GM23248 (cell line): ENCODE results near the gene YIPF1. TPM values are rescaled to one million over a fixed set of nuclear protein-coding genes. Genes with fewer than 3 reads are reported as not detected.

ENCODE experiments used
- DNase-seq: peaks from one replicate; pipeline ENCODE4 v3.0.0-alpha.2; 2015
- H2AFZ ChIP-seq: fragments of 200-600 bp; sonication (generic); 2 replicates; pipeline ENCODE4 v1.6.1; 2016; ENCODE audit warnings: antibody characterized with exemption
- H3F3A ChIP-seq: fragments of 200-600 bp; sonication (generic); 2 replicates; pipeline ENCODE4 v1.6.1; 2016; ENCODE audit warnings: mild to moderate bottlenecking, antibody characterized with exemption, mixed run types; ENCODE audit not compliant: insufficient read depth
- H3K27ac ChIP-seq: fragments of 200-600 bp; sonication (generic); 2 replicates; pipeline ENCODE4 v1.5.1; 2016; ENCODE audit warnings: mild to moderate bottlenecking
- H3K27me3 ChIP-seq: fragments of 200-600 bp; sonication (generic); replicated peaks from 2 replicates; pipeline ENCODE4 v1.6.1; 2016; ENCODE audit warnings: mild to moderate bottlenecking; ENCODE audit not compliant: insufficient read depth
- H3K36me3 ChIP-seq: fragments of 200-600 bp; sonication (generic); 2 replicates; pipeline ENCODE4 v1.6.1; 2016; ENCODE audit warnings: low read depth, mild to moderate bottlenecking
- H3K4me1 ChIP-seq: fragments of 200-600 bp; sonication (generic); 2 replicates; pipeline ENCODE4 v1.6.1; 2016; ENCODE audit warnings: mild to moderate bottlenecking; ENCODE audit not compliant: insufficient read depth
- H3K4me2 ChIP-seq: fragments of 200-600 bp; sonication (generic); one replicate; pipeline ENCODE4 v1.6.1; 2016; ENCODE audit warnings: mild to moderate bottlenecking; ENCODE audit not compliant: unreplicated experiment
- H3K4me3 ChIP-seq: fragments of 200-600 bp; sonication (generic); 2 replicates; pipeline ENCODE4 v1.5.1; 2016; ENCODE audit warnings: mild to moderate bottlenecking
- H3K79me2 ChIP-seq: fragments of 200-600 bp; sonication (generic); 2 replicates; pipeline ENCODE4 v1.6.1; 2016; ENCODE audit warnings: mild to moderate bottlenecking; ENCODE audit not compliant: insufficient read depth
- H3K9ac ChIP-seq: fragments of 200-600 bp; sonication (generic); 2 replicates; pipeline ENCODE4 v1.6.1; 2016; ENCODE audit warnings: mild to moderate bottlenecking
- H3K9me2 ChIP-seq: fragments of 200-600 bp; sonication (generic); 2 replicates; pipeline ENCODE4 v1.6.1; 2016; ENCODE audit warnings: mixed run types, mild to moderate bottlenecking, moderate library complexity; ENCODE audit not compliant: insufficient read depth
- H3K9me3 ChIP-seq: fragments of 200-600 bp; sonication (generic); one replicate; pipeline ENCODE4 v1.6.1; 2017; ENCODE audit warnings: low read depth
- H4K20me1 ChIP-seq: fragments of 200-600 bp; sonication (generic); 2 replicates; pipeline ENCODE4 v1.6.0; 2016; ENCODE audit not compliant: insufficient read depth
- EZH2 ChIP-seq: fragments of 200-600 bp; sonication (generic); IDR thresholded peaks from 2 replicates; pipeline ENCODE4 v1.6.1; 2018; ENCODE audit warnings: antibody characterized with exemption, mild to moderate bottlenecking; ENCODE audit not compliant: insufficient read depth, poor library complexity, severe bottlenecking
- EZH2phosphoT487 ChIP-seq: fragments of 200-600 bp; sonication (generic); IDR thresholded peaks from 2 replicates; pipeline ENCODE4 v1.6.1; 2018; ENCODE audit warnings: antibody characterized with exemption, moderate library complexity, mild to moderate bottlenecking, low read depth; ENCODE audit not compliant: insufficient read depth
- WGBS, 2 experiments: methylation state at CpG; one replicate each; pipeline ENCODE4 v1.1.6; 2015 to 2017; ENCODE audit warnings: low lambda C conversion rate in 2 of 2, low coverage in 1 of 2; ENCODE audit errors: missing lambda C conversion rate in 2 of 2; 5-methylcytosine and 5-hydroxymethylcytosine counted together
- in situ Hi-C: fragments of 300-500 bp; cut with MboI; formaldehyde crosslinking; loops from 2 replicates; pipeline ENCODE4 v1.15.0; 2020
- polyA plus RNA-seq: library from polyadenylated mRNA; unstranded; fragments of >200 nt; fragmentation: Nextera tagmentation; extraction: Ambion mirVana; gene quantifications from 2 replicates; pipeline ENCODE4 v1.2.1, GENCODE V29; 2016
- total RNA-seq: library from RNA; depleted of rRNA; stranded (reverse); fragments of >200 nt; shearing (Covaris generic); gene quantifications from 2 replicates; pipeline ENCODE4 v1.2.3, GENCODE V29; 2014

YIPF1 gene
- total and polyA plus RNA-seq, 2 experiments from 2014 or later, result 21.0 to 23.4 TPM

GRCh38 chr1:53851571-53852285 is 37.9 kb downstream of the YIPF1 start:
- Histone ChIP-seq H4K20me1 (no peaks in the 10 kb centered on the region), H3K4me2 (no peak overlapping the region)
- 93 to 95% methylated on average over 9 of the region's 9 CpGs for WGBS, 2 experiments

DNA sequence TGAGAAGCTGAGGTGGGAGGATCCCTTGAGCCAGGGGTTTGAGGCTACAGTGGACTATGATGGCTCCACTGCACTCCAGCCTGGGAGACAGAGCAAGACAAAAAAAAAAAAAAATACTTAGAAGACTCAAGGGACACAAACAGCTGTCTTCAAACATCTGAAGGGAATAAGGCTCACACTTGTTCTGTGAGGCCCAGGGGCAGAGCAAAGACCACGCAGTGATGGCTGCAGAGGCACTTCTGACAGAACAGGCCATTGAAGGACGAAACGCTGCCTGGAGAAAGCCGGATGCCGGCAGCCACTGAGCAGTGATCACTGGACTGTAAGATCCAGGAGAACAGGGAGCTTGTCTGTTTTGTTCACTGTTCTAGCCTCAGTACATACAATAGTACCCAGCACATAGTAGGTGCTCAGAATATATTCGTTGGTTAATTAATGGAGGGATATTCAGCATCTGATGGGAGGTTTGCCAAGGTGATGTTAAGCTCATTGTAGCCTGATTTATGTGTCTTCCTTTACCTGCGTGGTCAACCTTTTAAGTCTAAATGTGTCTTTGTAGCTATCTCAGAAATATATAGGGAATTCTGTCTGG is 39.4 kb downstream of the YIPF1 start:
- Histone ChIP-seq H3K27ac (no peak overlapping the region), H4K20me1 (no peaks in the 10 kb centered on the region), H3K9me3 (no peaks in the 10 kb centered on the region), H3K79me2 (no peaks in the 10 kb centered on the region), H3K4me2 (no peak overlapping the region), H2AFZ (no peak overlapping the region), H3K36me3 (peaks cover 6% of the 10 kb centered on the region; the same call in 1 of the 2 replicates), H3K9ac (no peak overlapping the region), H3K4me3 (no peak overlapping the region), H3F3A (no peaks in the 10 kb centered on the region), H3K4me1 (no peaks in the 10 kb centered on the region), H3K9me2 (no peaks in the 10 kb centered on the region), H3K27me3 (no peaks in the 10 kb centered on the region)
- 85% methylated on average over 7 of the region's 7 CpGs for WGBS, 2 experiments
- no peak for DNase-seq
- TF ChIP-seq EZH2phosphoT487 (no peak), EZH2 (no peak)
- in situ Hi-C loops, result loop anchor here (25.0 kb wide), 1 partner anchor 662 kb away; no protein-coding TSS in a partner anchor

More at GRCh38 chr1:53851571-53852285, 37.9 kb downstream of the YIPF1 start:
- Histone ChIP-seq H3K4me3 (no peak overlapping the region), H3K79me2 (no peaks in the 10 kb centered on the region), H2AFZ (no peak overlapping the region), H3K27me3 (no peaks in the 10 kb centered on the region), H3K4me1 (no peaks in the 10 kb centered on the region), H3K36me3 (peaks cover 10% of the 10 kb centered on the region), H3K9me3 (no peaks in the 10 kb centered on the region), H3K27ac (no peak overlapping the region), H3K9ac (no peak overlapping the region), H3K9me2 (no peaks in the 10 kb centered on the region), H3F3A (no peaks in the 10 kb centered on the region)
- in situ Hi-C loops, result loop anchor here (25.0 kb wide), 1 partner anchor 661 kb away; no protein-coding TSS in a partner anchor
- no peak for DNase-seq
- TF ChIP-seq EZH2phosphoT487, result no peak
- no peak for TF ChIP-seq EZH2

- Histone ChIP-seq H3K4me3 (no peak overlapping the region), H3K9ac (no peak overlapping the region), H3K9me3 (no peaks in the 10 kb centered on the region), H3K79me2 (no peaks in the 10 kb centered on the region), H3K27me3 (no peaks in the 10 kb centered on the region), H3K4me1 (no peaks in the 10 kb centered on the region), H3K36me3 (peaks cover 6% of the 10 kb centered on the region; the same call in 1 of the 2 replicates), H3K27ac (no peak overlapping the region), H3F3A (no peaks in the 10 kb centered on the region), H4K20me1 (no peaks in the 10 kb centered on the region), H2AFZ (no peak overlapping the region), H3K9me2 (no peaks in the 10 kb centered on the region), H3K4me2 (no peak overlapping the region)
- no peak for DNase-seq
- TF ChIP-seq EZH2phosphoT487 (no peak), EZH2 (no peak)
- in situ Hi-C loops, result no loop called here
- WGBS, 2 experiments, result 85 to 86% methylated on average over 6 of the region's 6 CpGs
These were observed 41.6 kb downstream of the YIPF1 start for GRCh38 chr1:53847980-53848379.

DNA sequence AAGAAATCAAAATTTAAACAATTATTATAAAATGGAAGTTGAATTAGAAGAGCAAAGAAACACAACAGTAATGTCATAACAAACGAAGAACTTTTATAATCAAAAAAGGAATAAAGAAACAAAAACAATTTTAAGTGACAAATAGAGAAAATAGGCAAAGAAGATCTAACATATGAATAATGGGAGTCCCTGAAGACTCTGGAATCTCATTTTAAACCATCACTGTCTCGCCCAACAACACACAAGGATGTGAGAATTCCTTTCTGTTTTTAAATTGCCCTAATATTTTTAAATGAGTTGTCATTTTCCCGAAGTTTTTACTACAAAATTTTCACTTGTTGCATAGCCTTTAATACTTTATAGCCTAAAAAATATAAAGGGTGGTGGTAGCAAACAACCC is 47.2 kb downstream of the YIPF1 start:
- no peaks in the 10 kb centered on the region for H3K9me3 ChIP-seq

More for the DNA sequence above, 47.2 kb downstream of the YIPF1 start:
- Histone ChIP-seq H3K36me3 (no peaks in the 10 kb centered on the region), H3K4me1 (no peaks in the 10 kb centered on the region), H3K79me2 (peaks cover 5% of the 10 kb centered on the region; the same call in 1 of the 2 replicates), H3K9ac (no peak overlapping the region), H3K4me2 (no peak overlapping the region), H3K27ac (no peak overlapping the region), H2AFZ (no peak overlapping the region), H3K27me3 (no peaks in the 10 kb centered on the region), H3F3A (no peaks in the 10 kb centered on the region), H4K20me1 (no peaks in the 10 kb centered on the region), H3K4me3 (no peak overlapping the region), H3K9me2 (no peaks in the 10 kb centered on the region)
- TF ChIP-seq EZH2phosphoT487 (no peak), EZH2 (no peak)
- DNase-seq, result no peak
- 28 to 30% methylated on average over 3 of the region's 3 CpGs for WGBS, 2 experiments
- in situ Hi-C loops, result no loop called here
